AG08396 (cell line): ENCODE data around the gene NKX2-4.
"Not testable (repeated sequence)": the region's sequence is repeated elsewhere in the genome, so short reads cannot be mapped to it uniquely, and the experiment has no call there.

ENCODE experiments used
- DNase-seq: peaks from one replicate; pipeline ENCODE4 v3.0.0; 2012; ENCODE audit warnings: low spot score, mixed read lengths

Gene NKX2-4

DNA sequence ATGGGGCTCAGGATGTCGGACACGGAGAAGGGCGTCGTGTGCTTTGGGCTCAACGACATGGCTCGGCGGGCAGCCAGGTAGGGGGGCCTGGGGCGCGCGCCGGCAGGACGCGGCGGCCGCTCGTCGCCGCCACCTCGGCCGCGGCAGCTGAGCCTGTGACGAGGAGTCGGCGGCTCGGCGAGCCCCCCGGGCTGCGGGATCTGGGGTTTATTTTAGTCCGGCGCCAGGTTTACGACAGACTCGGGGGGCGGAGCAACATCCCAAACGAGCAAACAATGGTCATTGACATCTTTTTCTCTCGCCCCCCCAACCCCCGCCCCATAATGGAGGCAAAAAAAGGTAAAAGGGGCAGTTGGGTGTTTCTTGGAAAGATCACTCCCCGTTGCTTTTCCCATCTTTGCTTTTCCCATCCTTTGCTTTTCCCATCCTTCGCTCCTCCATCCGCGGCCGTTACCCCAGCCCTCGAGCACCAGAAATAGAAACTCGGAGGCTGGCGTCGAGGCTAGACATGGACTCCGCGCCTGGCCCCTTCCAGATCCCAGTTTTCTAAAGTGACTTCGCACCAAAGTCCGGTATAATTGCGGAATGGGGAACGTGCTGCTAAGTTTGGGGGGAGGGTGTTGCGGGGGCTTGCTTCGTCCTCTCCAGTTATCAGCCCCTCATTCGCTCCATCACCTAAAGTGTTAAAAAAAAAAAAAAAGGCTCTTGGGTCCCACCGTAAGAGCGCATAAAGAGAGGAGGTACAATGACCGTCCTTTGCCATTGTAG is at the start of gene NKX2-4:
Gene NKX2-4 (minus strand): TSS at position 186 of the 768 bp plus-strand sequence. CDS start 127 bp downstream, at position 59.
- no peak for DNase-seq

DNA sequence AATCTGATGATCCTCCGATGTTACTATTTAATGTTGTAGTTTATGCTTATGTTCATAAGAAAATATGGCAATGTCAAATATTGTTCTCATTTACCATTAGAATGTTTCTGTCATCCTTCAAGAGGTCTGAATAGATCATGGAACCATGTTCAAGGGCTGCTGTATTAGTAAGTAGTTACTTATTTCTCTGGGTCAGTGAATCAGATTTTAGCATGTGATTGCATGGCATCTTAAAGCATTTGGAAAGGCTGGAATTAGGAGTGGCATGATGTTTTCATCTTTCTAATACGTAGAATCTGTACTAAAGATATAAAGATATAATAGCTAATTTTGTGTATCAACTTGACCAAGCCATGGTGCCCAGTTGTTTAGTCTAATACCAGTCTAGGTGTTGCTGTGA is 40.5 kb upstream of the NKX2-4 start:
- DNase-seq, result no peak

DNA sequence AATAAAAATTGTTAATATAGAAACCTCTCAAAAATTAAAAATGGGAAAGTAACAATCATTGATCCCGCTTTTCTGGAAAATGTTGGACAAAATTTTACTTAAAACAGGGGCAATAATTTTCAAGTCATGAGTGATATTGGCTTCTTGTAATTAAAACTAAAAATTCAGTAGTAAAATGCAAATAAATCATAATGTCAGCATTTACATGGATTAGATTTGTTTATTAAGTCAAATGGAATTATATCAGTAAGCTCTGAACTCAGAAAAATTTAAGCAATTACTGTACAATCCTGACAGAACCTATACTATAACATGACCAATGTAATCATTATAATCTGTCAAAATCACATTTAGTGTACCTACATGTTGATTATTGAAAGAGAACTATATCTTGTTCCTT is 39.9 kb upstream of the NKX2-4 start:
- no peak for DNase-seq

DNA sequence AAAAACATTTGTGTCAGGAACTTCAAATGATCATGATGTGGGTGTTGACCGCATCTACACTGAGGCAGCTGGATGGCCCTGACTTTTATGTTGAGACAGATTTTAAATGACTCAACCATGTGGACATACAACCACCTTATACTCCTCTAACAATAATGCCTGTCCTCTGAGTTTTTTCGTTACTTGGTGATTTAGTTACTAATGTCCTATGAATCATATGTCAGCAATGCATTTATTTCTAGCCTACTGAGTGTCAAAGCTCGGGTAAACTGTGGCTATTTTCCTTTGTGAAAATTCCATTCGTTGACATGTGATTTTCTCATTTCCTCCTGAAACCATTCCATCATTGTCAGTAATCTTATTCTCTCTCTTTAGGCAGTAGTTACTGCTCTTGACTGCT is 38.9 kb upstream of the NKX2-4 start:
- peak; percentile 57 for DNase-seq

DNA sequence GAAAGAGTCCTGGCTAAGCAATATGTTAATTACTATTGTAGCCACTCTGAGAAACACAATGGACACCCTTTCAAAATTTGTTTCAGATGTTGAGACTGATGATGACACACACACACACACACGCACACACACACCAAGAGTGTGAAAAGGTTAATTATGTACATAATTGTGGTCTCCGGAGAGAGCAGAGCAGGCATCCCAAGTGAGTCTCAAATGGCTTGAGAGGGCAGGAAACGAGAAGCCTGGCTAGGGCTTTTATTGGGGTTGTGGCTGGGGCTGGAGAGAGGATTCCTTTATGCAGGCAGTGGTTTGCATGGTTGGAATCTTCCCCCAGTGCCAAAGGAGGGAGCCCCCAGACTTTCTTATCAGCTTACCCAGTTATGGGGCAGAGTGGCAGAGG is 38.2 kb upstream of the NKX2-4 start:
- no peak for DNase-seq

DNA sequence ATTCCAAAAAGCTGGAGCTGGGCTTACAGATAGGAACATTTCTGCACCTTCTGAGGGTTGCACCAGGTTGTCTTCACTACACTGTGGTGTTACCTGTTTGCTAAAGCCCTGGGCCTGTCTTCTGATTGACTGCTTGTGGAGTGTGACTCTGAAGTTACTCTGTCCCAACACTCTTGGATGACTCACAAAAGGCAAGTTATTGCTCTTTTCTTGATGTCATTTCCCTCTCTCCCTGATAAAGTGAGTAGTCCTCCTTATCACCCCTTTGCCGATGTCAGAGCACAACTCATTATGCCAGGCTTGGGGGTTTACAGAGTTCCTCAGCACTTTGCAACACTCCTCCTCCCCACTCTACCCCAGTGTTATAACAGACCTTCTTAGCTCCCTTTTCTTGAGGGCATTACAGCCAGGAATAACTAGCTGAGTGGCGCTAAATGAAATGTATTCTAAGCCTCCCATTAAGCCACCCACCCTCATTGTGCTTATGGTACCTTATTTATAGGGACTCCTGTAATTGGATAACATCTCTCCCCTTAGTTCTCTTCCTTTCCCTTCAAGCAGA is 36.1 kb upstream of the NKX2-4 start:
- DNase-seq, result no peak

DNA sequence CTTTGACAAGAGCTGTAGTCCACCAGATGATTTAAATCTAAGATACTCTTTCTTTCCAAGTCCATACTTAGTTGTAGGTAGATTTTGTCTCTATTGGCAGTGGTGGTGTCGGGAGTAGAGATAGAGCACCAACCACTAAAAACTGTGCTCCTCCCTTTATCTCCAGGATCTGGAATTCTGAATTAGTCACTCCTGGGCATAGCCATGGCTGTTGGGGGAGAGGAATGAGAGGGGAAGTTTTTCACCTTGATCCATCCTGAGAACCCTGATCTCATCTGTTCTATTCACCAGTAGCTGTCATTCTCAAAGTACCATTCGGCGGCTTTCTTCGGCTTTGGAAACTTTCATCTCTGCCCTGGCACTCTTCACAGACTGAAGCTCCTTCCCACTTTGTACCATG is 35.6 kb upstream of the NKX2-4 start:
- DNase-seq, result no peak

DNA sequence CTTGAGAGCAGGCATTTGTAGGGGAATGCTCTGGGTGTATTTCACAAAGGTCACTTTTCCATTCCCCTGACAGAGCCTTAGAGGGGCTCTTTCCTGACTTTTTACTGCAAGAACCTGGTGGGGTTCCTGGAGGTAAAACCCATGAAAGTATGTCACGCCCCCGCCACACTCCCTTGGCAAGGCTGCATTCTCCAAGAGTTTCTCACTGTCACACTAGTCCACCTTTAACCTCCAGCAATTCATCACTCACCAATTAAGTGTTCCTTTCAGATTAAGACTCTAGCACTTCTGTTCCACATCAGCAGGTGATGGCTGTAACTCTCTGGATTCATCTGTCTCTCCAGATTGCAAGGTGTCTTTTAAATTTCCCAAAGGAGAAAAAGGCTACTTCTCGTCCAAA is 32.7 kb upstream of the NKX2-4 start:
- DNase-seq, result no peak

DNA sequence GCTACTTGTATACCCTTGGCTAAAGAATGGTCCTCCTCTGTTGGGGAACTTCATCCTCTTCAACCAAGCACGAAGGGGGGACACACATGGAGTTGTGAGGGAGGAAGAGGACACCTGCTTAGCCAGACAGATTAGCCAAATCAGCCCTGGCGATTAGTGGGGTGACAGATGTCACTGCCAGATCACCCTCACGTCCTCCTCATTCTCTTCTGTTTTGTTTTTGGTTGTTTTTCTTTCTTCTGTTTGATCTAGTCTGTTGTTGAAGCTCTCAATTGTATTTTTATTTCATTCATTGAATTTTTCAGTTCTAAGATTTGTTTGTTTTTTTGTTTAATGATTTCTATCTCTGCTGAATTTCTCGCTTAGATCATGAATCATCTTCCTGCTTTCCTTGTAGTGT is 27.5 kb upstream of the NKX2-4 start:
- no peak for DNase-seq

DNA sequence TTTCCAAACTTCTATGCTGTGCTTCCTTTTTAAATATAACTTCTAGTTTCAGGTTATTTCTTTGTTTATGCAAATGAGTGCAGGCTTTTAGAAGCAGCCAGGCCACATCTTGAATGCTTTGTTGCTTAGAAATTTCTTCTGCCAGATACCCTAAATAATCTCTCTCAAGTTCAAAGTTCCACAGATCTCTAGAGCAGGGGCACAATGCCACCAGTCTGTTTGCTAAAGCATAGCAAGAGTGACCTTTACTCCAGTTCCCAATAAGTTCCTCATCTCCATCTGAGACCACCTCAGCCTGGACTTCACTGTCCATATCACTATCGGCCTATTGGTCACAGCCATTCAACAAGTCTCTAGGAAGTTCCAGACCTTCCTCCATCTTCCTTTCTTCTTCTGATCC is 26.4 kb upstream of the NKX2-4 start:
- not testable (repeated sequence) for DNase-seq

DNA sequence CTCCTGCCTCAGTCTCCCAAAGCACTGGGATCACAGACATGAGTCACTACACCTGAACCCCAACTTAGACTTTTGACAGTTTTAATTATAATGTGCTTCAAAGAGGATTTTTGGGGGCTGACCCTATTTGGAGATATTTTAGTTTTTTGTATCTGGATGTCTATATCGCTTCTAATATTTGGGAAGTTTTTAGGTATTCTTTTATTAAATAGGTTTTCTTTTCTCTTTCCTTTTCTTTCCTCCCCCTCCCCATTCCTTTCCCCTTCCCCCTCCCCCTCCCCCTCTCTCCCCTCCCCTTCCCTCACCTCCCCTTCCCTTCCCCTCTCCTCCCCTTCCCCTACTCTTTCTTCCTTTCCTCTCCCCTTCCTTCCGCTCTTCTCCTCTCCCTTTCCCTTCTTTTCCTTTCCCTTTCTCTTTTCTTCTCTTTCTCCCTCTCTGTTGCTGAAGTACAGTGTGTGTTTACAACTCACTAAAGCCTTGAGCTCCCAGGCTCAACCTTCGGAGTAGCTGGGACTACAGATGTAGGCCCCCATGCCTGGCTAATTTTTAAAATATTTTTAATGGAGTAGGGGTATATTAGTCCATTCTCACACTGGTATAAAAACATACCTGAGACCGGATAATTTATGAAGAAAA is 24.4 kb upstream of the NKX2-4 start:
- no peak for DNase-seq

DNA sequence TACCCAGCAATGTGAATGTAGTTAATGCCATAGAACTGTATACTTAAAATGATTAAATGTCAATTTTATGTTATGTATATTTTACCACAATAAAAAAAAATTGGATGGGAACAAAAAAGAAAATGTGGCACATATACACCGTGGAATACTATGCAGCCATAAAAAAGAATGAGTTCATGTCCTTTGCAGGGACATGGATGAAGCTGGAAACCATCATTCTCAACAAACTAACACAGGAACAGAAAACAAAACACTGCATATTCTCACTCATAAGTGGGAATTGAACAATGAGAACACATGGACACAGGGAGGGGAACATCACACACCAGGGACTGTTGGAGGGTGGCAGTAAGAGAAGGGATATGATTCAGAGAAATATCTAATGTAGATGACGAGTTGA is 21.8 kb upstream of the NKX2-4 start:
- not testable (repeated sequence) for DNase-seq

DNA sequence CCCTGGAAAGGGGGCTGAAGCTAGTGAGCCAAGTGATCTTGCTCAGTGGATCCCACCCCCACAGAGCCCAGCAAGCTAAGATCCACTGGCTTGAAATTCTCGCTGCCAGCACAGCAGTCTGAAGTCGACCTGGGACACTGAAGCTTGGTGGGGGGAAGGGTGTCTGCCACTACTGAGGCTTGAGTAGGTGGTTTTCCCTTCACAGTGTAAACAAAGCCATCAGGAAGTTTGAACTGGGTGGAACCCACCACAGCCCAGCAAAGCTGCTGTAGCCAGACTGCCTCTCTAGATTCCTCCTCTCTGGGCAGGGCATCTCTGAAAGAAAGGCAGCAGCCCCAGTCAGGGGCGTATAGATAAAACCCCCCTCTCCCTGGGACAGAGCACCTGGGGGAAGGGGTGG is 16.7 kb upstream of the NKX2-4 start:
- DNase-seq, result not testable (repeated sequence)

DNA sequence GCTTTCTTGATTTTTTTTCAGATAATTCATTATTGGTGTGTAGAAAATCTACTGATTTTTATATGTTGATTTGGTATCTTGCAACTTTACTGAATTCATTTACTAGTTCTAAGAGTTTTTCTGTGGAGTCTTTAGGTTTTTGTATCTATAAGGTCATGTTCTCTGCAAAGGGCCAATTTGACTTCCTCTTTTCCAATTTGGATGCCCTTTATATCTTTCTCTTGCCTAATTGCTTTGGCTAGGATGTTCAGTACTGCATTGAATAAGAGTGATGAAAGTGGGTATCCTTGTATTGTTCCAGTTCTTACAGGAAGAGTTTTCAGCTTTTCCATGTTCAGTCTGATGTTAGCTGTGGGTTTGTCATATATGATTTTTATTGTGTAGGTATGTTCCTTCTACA is 14.4 kb upstream of the NKX2-4 start:
- no peak for DNase-seq

DNA sequence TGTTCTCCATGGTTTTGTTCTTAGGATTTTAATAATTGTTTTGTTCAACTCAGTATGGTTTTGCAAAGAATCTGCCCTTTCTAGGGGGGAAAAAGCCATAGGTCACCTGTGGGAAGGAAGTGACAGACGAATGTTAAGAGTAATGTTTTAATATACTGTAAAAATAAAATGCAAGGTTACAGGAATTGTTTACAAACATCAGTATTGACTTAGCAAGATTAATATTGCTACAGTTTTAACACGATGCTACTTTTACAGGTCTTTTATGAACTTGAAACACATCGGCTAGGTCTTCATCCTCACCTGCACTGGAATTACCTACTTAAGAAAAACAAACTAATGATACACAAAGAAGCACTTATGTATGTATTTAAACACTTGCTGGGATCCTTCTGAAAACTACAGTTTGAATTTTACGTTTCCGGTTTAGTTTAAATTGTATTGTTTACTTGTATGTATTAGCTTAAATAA is 1.7 kb upstream of the NKX2-4 start:
- no peak for DNase-seq

DNA sequence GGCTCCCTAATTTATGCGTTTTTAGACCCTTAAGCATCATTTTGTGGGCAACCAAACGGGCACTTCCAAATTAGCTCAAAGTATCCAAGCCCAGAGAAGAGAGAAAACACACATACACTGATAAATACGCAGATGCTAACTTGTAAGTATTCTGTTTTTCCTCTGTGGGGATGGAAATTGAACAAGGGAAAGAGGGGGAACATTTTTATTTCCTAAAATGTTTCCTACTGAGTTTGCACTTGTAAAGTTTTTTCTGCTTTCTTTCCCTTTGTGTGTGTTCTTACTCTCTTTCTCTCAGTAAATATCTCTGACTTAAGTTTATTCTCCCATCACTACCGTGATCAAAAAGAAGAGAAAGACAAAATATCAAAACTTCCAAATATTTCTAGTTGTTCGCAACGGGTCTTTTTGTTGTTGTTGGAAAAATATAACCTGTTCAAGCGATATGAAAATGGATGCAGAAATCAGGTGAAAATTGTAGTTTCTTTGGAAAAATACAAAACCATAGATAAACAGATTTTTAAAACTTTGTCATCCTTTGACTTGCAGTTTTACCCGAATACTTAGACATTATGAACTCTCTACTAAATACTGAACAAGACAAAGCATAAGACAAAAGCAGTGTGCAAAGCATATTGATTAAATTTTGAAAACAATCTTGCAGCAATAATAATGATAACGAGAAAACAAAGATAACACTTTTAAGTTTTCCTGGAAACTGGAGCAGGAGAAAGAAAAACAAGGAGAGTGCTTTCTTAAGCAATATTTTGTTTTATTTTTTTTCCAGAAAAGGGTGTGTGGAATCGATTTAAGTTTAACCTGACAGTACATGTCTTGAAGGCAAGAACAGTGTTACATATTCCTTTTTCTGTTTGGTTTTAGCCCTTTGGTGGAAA is 1.0 kb upstream of the NKX2-4 start:
- no peak for DNase-seq

DNA sequence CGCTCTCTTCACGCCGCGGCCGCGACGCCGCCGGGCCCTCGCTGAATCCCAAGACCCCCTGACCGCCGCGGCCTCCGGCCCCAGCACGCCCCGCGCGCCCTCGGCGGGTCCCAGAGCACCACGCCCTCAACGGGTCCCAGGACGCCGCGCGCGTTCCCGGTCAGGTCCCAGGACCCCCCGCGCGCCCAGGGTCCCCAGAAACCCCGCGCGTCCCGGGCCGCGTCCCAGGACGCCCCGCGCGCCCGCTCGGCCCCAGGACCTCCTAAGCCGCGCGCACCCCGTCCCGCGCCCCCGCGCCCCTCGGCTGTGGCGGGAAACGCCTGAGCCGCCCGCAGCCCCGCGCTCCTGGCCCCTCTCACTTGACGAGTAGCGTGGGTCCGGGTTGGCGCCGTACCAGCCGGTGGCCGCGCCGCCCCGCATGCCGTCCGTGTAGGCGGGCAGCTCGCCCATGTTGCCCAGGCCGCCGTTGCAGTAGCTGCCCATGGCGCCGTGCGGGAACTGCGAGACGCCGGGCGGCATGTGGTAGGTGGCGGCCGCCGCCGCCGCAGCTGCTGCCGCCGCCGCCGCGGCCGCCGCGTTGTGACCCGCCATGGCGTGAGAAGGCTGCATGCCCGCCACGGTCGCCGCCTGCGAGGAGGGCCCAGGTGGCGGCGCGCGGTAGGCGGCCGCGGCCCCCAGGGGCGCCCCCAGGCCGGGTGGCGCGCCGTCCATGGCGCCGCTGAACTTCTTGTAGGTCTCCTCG is 556 bp downstream of the NKX2-4 start:
- DNase-seq, result no peak

DNA sequence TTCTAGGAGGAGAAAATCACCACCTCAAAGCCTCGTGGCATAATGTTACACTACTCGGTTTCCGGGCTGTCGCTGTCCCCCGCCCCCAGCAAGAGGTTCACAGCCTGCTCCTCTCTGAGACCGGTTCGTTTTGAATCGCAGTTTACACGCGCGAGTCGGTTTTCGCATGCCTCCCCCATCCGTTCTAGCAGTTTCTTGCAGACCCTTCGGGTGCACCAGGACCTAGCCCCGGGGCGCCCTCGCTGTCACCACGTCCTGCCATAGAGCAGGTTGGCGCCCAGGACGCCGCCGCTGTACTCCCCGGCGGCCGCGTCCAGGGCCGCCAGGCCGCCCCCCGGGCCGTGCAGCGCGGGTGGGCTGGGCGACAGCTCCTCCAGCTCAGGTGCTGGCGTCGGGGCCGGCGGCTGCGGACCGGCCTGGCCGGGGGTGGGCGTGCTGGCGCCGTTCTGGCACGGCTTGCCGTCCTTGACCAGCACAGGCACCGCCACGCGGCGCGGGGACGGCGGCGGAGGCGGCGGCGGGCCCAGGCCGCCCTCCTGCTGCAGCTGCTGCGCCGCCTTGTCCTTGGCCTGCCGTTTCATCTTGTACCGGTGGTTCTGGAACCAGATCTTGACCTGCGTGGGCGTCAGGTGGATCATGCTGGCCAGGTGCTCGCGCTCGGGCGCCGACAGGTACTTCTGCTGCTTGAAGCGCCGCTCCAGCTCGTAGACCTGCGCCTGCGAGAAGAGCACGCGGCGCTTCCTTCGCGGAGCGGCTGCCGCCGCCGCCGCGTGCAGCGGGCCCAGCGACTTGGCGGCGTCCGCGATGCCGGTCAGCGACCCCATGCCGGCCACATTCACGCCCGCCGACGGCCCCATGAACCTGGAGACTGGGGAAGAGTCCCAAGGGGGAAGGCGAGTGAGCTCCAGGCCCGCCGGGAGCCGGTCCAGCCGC is 1.4 kb downstream of the NKX2-4 start:
- DNase-seq, result no peak

DNA sequence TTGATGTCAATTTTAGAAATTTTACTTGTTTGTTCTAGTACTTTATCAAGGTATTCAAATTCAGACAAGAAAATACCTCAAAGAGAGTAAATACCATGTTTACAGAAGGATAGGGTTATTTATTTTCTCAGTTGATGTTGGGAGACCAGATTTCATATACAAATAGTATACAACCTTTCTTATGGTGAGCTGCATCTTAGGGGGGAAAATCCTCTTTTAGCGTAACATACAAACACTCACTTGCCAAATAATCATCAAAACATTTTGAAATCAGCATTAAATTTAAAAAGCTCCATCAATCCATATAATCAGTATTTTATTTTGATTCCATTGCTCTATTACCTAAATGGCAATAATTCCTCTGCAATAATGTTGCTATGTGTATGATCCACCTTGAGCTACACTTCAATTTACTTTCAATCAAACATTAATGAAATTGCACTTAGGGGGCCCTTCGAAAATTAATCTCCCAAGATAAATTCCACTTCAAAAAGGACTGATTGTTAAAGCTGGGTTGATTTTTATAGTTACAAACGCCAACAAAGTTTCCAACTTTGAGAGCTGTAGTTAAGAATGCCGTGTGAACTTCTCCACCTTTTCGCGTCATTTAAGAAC is 2.2 kb downstream of the NKX2-4 start:
- no peak for DNase-seq

DNA sequence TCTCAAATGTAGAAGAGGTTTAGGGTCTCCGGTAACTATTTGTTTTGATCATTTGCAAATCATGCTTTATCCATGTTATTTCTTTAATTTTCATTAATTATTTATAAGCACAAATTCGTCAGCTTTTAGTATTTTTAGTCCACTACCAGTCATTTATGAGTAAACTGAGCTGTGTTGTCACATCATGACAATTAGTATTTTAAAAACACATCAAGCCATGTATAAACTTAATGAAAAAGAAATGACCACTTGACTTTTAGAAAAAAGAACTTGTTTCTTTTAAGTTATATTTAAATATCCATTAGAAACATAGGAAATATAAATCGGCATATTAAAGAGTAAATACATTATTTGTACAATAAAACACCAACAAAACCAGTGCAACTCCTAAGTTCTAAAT is 2.8 kb downstream of the NKX2-4 start:
- no peak for DNase-seq
